Lung (tissue), 12 donors: ENCODE results near the gene ZNF148. TPM values are rescaled to one million over a fixed set of nuclear protein-coding genes. Genes with fewer than 3 reads are reported as not detected.
A peak's percentile ranks its signal among the peaks of the same experiment; 100 is the strongest.

Source experiments
- ATAC-seq: fragments of 200-7000 bp; cut with Tn5 transposase; one replicate; pipeline ENCODE4 v1.9.1; 2020; ENCODE audit warnings: moderate number of reproducible peaks; ENCODE audit not compliant: insufficient read depth, low FRiP score
- DNase-seq, 3 donors: peaks; one replicate each; pipeline ENCODE4 v3.0.0-alpha.2; 2013 to 2017
- H3K27ac ChIP-seq, 2 donors: one replicate each; pipeline ENCODE4 v1.5.1; 2013; ENCODE audit warnings: mild to moderate bottlenecking in 2 of 2, moderate library complexity in 2 of 2, control low read depth in 1 of 2, inconsistent platforms in 1 of 2, low read depth in 1 of 2, low read length in 1 of 2
- H3K27me3 ChIP-seq, 3 donors: one replicate each; pipeline ENCODE4 v1.5.1; 2013; ENCODE audit warnings: low read length in 2 of 3; ENCODE audit not compliant: control insufficient read depth in 3 of 3, insufficient read depth in 3 of 3
- H3K36me3 ChIP-seq, 4 donors: one replicate each; pipeline ENCODE4 v1.5.1; 2013; ENCODE audit warnings: low read length in 4 of 4, mild to moderate bottlenecking in 1 of 4, moderate library complexity in 1 of 4; ENCODE audit not compliant: control insufficient read depth in 4 of 4, insufficient read depth in 4 of 4
- H3K4me1 ChIP-seq, 5 donors: one replicate each; pipeline ENCODE4 v1.5.1; 2013; ENCODE audit warnings: low read length in 5 of 5, mild to moderate bottlenecking in 2 of 5, moderate library complexity in 1 of 5; ENCODE audit not compliant: control insufficient read depth in 5 of 5, insufficient read depth in 5 of 5
- H3K4me3 ChIP-seq: one replicate; pipeline ENCODE4 v1.5.1; 2013; ENCODE audit warnings: mild to moderate bottlenecking, control low read depth, moderate library complexity
- H3K9ac ChIP-seq, 2 donors: one replicate each; pipeline ENCODE4 v1.5.1; 2013; ENCODE audit warnings: low read length in 2 of 2, control low read depth in 1 of 2; ENCODE audit not compliant: insufficient read depth in 1 of 2
- H3K9me3 ChIP-seq, 4 donors: one replicate each; pipeline ENCODE4 v1.5.1; 2013; ENCODE audit warnings: low read length in 3 of 4, mild to moderate bottlenecking in 1 of 4, moderate library complexity in 1 of 4; ENCODE audit not compliant: control insufficient read depth in 4 of 4, insufficient read depth in 3 of 4
- CTCF ChIP-seq: IDR thresholded peaks from 2 replicates; pipeline ENCODE4 v1.5.1; 2012; ENCODE audit warnings: mild to moderate bottlenecking; ENCODE audit errors: control extremely low read depth, extremely low read depth
- WGBS, 2 donors: extraction: QIAGEN DNeasy Blood & Tissue Kit; methylation state at CpG; one replicate each; pipeline ENCODE4 v1.1.7; 2013; 5-methylcytosine and 5-hydroxymethylcytosine counted together
- polyA plus RNA-seq, 2 donors: library from polyadenylated mRNA; stranded (reverse); fragments of 200-250 nt; gene quantifications; one replicate each; pipeline ENCODE4 v1.2.1, GENCODE V29; 2013
- total RNA-seq, 2 donors: library from RNA; depleted of rRNA in 1 of 2; stranded (reverse); fragments of >200 nt in 1 of 2; gene quantifications; one replicate each; pipeline ENCODE4 v1.2.1, GENCODE V29; 2014 to 2021
- donor health status: control.
- donor health status: control.
- donor health status: Bipolar disorder and iron deficiency.
- donor health status: healthy.
- donor health status: DM: yes; HTN: yes; CAD: no.

ZNF148 gene
- total and polyA plus RNA-seq, 4 donors: 3.5 to 46.2 (median 20.4) TPM

- TF ChIP-seq CTCF: no peak
- DNase-seq: no peak
Measured at GRCh38 chr3:125316949-125317348, 58.2 kb downstream of the ZNF148 start.

GRCh38 chr3:125316246-125316645 lies 58.9 kb downstream of the ZNF148 start:
- 58 to 85% methylated on average over 1 of the region's 1 CpG for WGBS, 2 donors
- Histone ChIP-seq H3K4me3 (no peak overlapping the region), H3K36me3 (peaks cover 0 to 20% (median 10%) of the 10 kb centered on the region in 4 donors), H3K27me3 (no peaks in the 10 kb centered on the region), H3K4me1 (peaks cover 0 to 7% (median 3%) of the 10 kb centered on the region in 5 donors), H3K9ac (no peak overlapping the region), H3K27ac (no peak overlapping the region), H3K9me3 (no peaks in the 10 kb centered on the region)
- no peak for TF ChIP-seq CTCF
- DNase-seq (no peak), ATAC-seq (no peak)

More at GRCh38 chr3:125316949-125317348, 58.2 kb downstream of the ZNF148 start:
- Histone ChIP-seq H3K27me3 (no peaks in the 10 kb centered on the region), H3K27ac (no peak overlapping the region), H3K4me1 (peaks cover 0 to 7% (median 3%) of the 10 kb centered on the region in 5 donors), H3K9me3 (no peaks in the 10 kb centered on the region), H3K36me3 (peaks cover 0 to 17% (median 10%) of the 10 kb centered on the region in 4 donors), H3K4me3 (no peak overlapping the region), H3K9ac (no peak overlapping the region)
- no peak for ATAC-seq

GRCh38 chr3:125313060-125313635 lies 62.0 kb downstream of the ZNF148 start:
- ATAC-seq: no peak
- Histone ChIP-seq H3K27me3 (no peaks in the 10 kb centered on the region), H3K9me3 (peaks cover 0 to 6% (median under 1%) of the 10 kb centered on the region in 4 donors), H3K4me1 (peaks cover 0 to 3% (median 0%) of the 10 kb centered on the region in 5 donors), H3K27ac (no peak overlapping the region), H3K9ac (no peak overlapping the region), H3K4me3 (no peak overlapping the region), H3K36me3 (peaks cover 3 to 31% (median 16%) of the 10 kb centered on the region in 4 donors)
- WGBS, 2 donors: 88 to 92% methylated on average over 6 of the region's 6 CpGs
- DNase-seq: peak in 1 of 3 donors; percentile 17
- no peak for TF ChIP-seq CTCF
